ENCODE results near the gene SLC25A28.

SLC25A28 gene, protein sequence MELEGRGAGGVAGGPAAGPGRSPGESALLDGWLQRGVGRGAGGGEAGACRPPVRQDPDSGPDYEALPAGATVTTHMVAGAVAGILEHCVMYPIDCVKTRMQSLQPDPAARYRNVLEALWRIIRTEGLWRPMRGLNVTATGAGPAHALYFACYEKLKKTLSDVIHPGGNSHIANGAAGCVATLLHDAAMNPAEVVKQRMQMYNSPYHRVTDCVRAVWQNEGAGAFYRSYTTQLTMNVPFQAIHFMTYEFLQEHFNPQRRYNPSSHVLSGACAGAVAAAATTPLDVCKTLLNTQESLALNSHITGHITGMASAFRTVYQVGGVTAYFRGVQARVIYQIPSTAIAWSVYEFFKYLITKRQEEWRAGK

DNA sequence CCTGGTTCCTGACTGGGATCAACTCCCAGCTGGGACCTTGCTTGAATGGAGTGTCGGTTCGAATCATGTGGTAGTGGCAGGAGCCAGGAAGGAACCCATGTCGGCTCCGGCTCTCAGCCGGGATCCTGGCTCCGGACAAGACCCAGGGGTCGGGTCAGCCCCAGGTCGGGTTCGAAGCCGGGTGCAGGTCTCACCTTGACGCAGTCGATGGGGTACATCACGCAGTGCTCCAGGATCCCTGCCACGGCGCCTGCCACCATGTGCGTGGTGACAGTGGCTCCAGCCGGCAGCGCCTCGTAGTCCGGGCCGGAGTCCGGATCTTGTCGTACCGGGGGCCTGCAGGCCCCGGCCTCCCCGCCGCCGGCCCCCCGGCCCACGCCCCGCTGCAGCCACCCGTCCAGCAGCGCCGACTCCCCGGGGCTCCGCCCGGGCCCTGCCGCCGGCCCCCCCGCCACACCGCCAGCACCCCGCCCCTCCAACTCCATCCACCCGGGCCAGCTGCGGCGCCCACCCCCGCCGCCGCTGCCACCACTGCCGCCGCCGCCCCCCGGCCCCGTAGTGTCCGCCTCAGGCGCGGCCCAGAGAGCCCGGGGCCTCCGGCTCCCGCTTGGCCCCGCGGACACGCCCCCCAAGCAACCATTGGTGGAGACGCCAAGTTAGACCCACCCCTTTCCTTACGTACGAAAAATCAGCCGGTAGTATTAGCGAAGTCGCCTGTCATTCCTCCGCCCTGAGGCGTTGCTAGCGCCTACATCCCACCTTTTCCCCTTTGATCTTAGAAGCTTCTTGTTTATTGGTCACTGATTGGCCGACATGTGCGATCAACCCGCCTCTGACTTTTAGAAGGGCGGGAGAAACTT lies at the start of gene SLC25A28:
SLC25A28 (minus strand) TSS at position 589 of the 860 bp plus-strand sequence; CDS start at position 485, 104 bp downstream.
- FAIRE-seq, result peak; percentile 91

DNA sequence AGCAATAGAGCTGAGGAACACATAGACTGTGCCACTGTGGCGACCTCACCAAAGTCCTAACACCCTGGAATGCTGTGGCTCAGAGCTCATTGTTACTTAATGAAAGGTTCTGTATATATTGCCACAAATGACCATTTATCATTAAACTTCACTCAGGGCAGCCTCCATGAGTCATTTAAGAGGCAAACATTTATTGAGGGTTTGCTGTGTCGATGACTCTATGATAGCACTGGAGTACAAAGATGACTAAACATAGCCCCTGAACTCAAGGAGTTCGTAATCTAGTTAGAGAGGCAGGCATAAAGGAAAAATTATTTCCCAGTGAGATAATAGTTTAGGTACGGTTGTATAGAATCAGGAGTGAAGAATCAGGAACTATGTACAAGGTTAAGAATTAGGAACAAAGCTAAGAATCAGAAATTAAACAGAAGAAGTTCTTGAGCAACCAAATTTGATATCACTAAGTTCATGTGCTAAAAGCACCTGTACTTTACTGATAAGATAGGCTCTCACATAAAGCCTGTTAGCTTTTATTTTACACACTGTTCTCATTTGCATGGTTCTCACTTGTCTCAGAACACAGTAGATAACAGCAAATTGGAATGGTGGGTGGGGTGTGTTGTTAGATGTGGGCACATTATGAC lies 47.0 kb upstream of the SLC25A28 start:
- FAIRE-seq, result no peak

DNA sequence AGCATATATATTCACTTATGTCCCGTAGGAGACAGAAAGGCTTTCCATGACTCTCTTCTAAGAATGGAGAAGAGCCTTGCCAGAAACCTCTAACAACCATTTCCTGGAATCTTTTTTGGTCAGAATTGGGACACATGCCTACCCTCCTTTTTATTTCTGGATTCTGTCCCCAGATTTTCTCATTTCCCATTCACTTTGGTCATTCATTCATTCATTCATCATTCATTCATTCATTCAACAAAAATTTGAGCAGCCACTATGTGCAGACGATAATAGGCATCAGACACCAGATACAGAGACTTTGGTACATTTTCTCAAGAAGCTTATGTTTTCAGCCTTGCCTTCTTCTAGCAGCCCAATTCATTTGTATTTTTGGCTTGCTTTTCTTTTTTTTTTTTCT lies 45.1 kb upstream of the SLC25A28 start:
- FAIRE-seq, result no peak

DNA sequence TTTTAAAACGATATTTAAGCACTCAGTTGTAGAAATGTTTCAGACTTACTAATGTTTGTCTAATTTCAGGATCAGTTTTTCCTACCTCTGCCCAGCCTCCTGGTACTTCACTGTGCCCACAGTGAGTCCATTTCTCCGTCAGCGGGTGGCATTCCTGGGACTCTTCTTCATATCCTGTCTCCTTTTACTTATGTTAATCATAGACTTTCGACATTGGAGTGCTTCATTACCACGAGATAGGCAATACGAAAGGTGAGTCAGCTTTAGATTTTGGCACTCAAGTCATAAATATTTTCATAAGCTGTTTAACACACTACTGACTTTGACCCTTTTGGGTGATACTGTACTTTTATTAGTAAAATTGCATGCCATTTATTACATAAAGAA lies 41.1 kb upstream of the SLC25A28 start:
- FAIRE-seq, result no peak

DNA sequence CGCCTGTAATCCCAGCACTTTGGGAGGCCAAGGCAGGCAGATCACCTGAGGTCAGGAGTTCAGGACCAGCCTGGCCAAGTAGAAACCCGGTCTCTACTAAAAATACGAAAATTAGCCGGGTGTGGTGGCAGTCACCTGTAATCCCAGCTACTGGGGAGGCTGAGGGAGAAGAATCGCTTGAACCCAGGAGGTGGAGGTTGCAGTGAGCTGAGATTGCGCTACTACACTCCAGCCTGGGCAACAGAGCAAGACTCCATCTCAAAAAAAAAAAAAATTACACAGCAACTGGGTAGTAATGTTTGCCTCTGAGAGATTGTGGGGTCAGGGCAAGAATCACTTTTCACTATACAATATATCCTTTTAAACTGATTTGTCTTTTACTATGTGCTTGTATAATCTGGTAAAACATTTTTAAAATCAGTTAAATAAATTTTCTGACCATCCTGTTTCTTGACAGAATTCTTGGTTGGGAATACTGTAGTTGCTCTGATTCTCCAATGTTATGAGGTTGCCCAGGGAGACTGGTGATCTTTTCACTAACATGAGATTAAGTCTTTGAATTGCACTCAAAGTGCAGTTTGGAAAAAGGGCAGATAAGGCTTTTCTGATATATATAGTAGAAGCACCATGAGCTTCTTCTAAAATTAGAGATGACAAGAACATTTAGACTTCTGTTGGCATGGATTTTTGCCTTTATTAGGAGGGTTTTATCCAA lies 40.6 kb upstream of the SLC25A28 start:
- FAIRE-seq, result no peak

DNA sequence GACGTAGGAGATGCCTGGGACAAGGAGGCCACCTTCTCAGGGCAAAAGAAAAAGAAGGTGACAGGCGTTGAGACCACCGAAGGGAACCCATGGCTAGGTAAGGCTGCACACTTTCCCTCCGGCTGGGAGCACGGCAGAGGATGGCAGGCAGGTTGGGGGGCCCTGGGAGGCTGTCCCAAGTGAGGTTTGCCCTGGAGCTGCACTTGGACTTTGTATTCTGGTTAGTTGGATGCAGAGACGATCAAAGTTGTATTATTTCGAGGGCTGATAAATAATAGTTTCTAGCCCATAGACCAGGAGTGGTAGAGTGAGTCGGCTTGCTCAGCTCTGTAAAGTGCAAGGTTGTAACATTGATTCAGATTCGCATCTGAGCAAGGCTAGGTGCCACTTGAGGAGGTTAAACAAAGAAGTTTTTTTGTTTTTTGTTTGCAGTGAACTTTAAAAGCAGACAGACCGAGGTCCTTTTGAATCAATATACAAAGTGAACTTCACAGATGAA lies 39.7 kb upstream of the SLC25A28 start:
- FAIRE-seq, result no peak

DNA sequence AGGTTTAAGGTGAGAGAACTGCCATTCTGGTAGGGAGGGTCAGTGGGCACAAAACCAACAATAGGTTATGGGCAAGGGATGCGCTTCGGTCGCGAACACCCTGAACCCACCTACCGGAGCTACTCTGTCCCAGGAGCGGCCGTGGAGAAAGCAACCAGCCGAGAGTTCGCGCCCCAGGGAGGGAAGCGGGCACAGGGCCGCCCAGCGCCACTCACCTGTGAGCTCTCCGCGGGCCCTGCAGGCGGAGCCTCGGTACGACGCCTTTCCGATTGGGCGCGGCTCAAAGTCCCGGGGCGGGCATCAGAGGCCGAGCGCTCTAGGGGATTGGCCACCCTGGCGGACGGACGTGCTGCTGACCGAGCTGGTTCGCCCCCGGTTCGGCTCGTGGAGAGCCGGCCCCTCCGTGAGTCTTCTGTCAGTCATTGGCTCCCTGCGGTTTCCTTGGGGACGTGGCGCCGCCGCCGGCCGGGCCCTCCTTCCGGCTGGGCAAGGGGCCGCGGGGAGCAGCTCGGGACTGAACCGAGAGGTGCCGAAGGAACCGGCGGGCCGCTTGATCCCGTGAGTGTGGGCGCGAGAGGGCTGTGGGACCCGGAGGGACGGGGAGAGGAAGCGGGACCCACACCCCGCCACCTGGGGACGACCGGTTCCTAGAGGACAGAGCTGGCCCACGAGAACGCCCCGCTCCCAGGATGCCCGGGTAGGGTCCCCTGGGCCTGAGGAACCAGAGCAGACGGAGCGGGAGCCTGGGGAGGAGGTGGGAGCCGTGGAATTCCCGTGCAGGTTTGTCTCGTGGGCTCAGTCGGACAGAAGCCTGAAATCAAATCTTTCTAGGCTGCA lies 39.0 kb upstream of the SLC25A28 start, which contains the start of gene ENTPD7:
ENTPD7 (plus strand) TSS at position 479 of the 837 bp plus-strand sequence. CDS start 448 bp downstream, outside the sequence.
- peak; percentile 33 for FAIRE-seq

DNA sequence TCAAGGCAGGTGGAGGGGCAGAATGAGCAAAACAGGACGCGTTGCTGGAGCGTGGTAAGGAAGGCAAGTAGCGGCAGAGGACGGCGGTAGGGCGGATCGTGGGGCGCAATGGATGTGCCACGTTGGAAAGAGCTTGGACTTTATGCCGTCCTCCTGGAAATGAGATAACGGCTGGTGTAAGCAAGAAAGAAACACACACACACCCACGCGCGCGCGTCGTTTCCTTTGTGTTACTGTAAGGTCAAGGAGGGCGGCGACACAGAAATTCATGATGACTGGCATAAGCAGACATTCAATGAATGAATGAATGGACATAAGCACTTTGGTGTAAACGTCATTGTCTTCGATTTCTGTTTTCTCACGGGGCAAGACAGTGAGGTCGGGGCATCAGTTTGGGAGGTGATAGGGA lies 38.4 kb upstream of the SLC25A28 start:
- FAIRE-seq, result no peak

DNA sequence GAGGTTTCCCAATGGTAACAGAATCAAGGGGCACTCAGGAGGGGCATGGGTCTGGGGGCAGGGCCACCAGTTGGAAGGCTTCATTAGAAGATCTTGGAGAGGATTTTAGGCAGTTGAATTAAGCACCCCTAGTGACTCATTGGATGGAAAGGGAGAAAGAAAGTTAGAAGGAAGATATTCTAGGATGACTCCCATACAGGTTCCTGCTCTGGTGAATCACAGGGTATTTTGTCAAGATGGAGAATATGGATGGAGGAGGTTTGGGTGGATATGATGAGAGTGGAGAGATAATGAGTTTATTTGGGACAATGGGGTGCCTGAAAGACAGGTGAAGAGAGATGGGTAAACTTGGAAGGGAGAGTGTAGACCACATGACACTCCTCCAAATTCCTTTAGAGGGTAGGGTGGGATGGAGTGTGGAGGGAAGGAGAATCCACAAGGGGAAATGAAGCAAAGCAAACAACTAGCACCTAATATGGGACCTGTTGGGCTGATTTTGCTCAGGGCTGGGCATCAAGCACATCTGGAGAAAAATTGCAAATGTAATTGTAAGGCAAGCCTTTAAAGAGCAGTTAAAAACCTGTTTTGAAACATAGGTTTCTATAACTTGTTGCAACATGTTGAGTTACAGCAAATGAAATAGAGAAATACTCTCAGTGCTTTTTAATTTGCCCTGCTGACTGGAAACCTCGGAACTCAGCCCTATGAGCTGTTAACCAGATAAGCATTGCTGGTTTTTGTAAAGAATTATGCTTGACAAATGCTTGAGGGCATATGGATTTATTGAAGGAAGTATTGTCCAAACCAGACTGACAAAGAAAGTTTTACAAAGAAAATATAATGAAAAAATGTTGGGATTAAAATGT lies 36.2 kb upstream of the SLC25A28 start:
- no peak for FAIRE-seq

DNA sequence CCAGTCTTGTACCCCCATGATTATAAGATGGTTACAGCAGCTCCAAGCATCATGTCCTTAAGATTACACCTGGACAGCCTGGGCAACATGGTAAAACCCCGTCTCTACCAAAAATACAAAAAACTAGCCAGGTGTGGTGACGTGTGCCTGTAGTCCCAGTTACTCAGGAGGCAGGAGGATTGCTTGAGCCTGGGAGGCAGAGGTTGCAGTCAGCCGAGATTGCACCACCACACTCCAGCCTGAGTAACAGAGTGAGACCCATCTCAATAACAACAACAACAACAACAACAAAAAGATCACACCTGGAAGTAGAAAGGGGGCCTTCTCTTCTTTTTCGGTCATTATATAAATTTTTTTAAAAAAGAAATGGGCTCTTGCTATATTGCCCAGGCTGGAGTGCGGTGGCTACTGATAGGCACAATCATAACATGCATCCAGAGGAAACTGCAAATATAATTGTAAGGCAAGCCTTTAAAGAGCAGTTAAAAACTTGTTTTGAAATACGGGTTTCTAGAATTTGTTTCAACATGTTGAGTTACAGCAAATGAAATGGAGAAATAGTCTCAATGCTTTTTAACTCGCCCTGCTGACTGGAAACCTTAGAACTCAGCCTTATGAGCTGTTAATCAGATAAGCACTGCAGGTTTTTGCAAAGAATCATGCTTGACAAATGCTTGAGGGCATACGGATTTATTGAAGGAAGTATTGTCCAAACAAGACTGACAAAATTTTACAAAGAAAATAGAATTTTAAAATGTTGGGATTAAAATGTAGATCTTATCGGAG lies 34.3 kb upstream of the SLC25A28 start:
- no peak for FAIRE-seq

DNA sequence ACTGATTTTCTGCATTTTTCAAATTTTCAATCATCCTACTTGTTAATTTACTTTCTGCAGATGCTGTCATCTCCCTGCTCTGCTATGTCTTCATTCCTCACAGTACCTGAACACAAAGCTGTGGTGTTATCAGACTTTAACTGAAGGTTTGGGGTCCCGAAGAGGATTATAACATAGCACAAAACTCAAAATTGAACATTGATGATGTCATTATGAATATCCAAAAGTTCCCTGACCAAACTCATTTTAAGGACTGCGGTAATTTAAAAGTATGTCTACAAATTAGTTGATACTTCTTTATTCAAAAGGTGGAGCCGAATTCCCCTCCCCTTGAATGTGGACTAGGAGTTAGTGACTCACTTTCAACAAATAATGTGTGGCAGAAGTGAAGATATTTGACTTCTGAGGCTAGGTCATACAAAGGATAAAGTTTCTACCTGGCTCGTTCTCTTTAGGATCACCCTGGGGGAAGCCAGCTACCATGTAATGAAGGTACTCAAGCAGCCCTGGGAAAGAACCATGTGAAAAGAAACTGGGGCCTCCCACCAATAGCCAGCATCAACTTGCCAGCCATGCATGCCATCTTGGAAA lies 32.7 kb upstream of the SLC25A28 start:
- no peak for FAIRE-seq

DNA sequence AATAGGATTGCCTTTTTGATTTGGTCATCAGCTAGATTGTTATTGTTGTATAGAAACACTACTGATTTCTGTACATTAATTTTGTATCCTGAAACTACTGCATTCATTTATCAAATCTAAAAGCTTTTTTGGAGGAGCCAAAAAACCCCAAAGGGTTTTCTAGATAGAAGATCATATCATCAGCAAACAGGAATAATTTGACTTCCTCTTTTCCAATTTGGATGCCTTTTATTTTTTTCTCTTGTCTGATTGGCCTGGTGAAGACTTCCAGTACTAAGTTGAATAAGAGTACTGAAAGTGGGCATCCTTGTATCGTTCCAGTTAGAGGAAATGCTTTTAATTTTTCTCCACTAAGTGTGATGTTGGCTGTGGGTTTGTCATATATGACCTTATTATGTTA lies 28.5 kb upstream of the SLC25A28 start:
- FAIRE-seq, result no peak

DNA sequence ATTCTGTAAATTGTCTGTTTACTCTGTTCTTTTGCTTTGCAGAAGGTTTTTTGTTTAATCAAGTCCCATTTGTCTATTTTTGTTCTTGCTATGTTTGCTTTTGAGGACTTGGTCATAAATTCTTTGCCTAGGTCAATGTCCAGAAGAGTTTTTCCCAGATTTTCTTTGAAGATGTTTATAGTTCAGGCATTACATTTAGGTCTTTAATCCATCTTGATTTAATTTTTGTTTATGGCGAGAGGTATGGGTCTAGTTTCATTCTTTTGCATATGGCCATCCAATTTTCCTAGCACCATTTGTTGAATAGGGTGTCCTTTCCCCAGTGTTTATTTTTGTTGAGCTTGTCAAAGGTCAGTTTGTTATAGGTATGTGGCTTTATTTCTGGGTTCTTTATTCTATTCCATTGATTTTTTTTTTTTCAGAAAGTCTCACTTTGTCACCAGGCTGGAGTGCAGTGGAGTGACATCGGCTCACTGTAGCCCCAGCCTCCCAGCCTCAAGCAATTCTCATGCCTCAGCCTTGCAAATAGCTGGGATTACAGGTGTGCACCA lies 27.4 kb upstream of the SLC25A28 start:
- no peak for FAIRE-seq

DNA sequence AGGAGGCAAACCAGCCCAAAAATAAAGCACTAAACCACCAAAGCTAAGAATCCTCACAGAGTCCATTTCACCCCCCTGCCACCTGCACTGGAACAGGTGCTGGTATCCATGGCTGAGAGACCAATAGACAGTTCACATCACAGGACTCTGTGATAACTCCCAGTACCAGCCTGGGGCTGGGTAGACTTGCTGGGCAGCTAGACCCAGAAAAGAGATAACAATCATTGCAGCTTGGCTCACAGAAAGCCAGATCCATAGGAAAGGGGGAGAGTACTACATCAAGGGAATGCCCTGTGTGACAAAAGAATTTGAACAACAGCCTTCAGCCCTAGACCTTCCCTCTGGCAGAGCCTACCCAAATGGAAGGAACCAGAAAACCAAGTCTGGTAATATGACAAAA lies 13.6 kb upstream of the SLC25A28 start:
- no peak for FAIRE-seq

DNA sequence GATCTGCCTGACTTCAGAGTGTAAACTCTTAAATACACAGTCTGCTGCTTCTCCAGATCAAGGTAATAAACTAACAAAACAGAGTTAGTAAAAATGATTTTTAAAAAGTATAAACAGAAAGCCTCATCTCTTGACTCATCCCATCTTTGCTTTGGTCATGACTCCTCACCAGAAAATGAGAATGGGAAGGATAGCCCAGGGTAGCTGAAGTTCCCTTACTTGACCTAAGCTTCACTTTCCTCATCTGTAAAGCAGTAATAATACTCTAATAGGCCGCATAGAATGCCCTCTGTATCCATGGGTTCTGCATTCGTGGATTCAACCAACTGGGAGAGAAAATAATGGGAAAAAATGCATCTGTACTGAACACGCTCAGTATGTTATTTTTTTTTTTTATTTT lies 11.3 kb upstream of the SLC25A28 start:
- FAIRE-seq, result no peak

DNA sequence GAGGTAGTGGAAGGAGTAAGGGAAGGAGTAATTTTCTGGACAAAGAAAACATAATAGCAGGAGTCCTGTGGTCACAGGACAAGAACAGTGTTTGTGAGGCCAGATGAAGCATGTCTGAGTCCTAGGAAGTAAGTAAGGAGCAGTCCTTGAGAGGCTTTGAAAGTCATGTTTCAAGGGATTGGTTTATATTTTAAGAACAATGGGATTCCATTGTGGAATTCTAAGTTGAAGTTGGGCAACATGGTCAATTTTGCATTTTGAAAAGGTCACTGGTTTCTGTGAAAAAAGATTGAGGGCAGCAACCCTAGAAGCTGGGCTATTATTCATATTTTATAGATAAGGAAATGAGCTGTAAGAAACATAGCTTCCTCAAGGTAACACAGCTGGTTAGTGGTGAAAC lies 10.8 kb upstream of the SLC25A28 start:
- FAIRE-seq, result no peak

DNA sequence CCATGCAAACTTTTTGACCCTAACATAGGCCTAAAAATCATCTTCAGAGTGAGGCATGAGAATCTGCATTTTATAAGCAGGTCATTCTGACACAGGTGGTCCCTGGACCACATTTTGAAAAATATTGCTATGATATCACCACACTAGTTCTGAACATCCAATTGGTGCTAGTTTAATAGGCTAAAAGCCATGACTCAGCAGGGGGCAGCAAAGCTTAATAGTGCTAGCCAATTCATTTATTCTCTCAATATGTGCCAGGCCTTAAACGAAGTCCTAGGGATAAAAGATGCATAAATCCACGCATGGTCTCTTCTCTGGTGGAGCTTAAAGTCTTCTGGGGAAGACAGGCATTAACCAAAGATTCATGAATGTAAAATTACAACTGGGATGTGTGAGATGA lies 10.2 kb upstream of the SLC25A28 start:
- FAIRE-seq, result no peak

DNA sequence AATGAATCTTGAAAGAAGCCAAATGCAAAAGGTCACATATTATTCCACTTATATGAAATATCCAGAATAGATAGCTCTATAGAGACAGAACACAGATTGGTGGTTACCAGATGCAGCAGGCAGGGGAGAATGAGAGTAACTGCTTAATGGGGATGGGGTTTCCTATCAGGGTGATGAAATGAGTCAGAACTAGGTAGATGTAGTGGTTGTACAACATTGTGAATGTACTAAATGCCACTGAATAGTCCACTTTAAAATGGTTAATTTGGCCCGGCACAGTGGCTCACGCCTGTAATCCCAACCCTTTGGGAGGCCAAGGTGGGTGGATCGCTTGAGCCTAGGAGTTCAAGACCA lies 9.4 kb upstream of the SLC25A28 start:
- FAIRE-seq, result no peak
